PC-9 (cell line): ENCODE measurements around the gene FOXP1. TPM values are rescaled to one million over a fixed set of nuclear protein-coding genes. Genes with fewer than 3 reads are reported as not detected.

Experiments used
- BruUV-seq: library from RNA; stranded (reverse); fragments of 400-500 nt; replicated peaks from 2 replicates; lab custom pipeline; 2021; lab: Mats Ljungman, UMichigan
- CTCF ChIA-PET: fragments of 300-600 bp; sonication (Branson Sonifier 250); formaldehyde crosslinking; loops from one replicate; lab custom pipeline; 2022; ENCODE audit warnings: antibody characterized with exemption; lab: Charles Lee
- POLR2A ChIA-PET: fragments of 300-600 bp; sonication (Branson Sonifier 250); formaldehyde crosslinking; loops from one replicate; lab custom pipeline; 2022; ENCODE audit warnings: antibody characterized with exemption; ENCODE audit not compliant: unreplicated experiment; lab: Charles Lee
- DNase-seq, 2 experiments: peaks; one replicate each; pipeline versions ENCODE4 v3.0.0 to v3.0.0-alpha.2; 2015 to 2022; ENCODE audit warnings: mixed read lengths in 1 of 2
- H2AFZ ChIP-seq: fragments of 200-600 bp; sonication (generic); 2 replicates; pipeline ENCODE4 v1.8.1; 2017; ENCODE audit warnings: antibody characterized with exemption
- H3F3A ChIP-seq: fragments of 200-600 bp; sonication (generic); 2 replicates; pipeline ENCODE4 v1.8.1; 2017; ENCODE audit warnings: antibody characterized with exemption, mild to moderate bottlenecking, low read depth; ENCODE audit not compliant: insufficient read depth
- H3K27ac ChIP-seq: fragments of 200-600 bp; sonication (generic); 2 replicates; pipeline ENCODE4 v1.6.1; 2016; ENCODE audit warnings: mixed run types
- H3K27me3 ChIP-seq: fragments of 200-600 bp; sonication (generic); 2 replicates; pipeline ENCODE4 v1.6.1; 2016; ENCODE audit warnings: low read depth, mixed run types; ENCODE audit not compliant: insufficient read depth
- H3K36me3 ChIP-seq: fragments of 200-600 bp; sonication (generic); 2 replicates; pipeline ENCODE4 v1.6.1; 2016; ENCODE audit warnings: low read depth, mixed run types
- H3K4me1 ChIP-seq: fragments of 200-600 bp; sonication (generic); replicated peaks from 2 replicates; pipeline ENCODE4 v1.6.1; 2016; ENCODE audit warnings: mixed run types; ENCODE audit not compliant: insufficient read depth
- H3K4me2 ChIP-seq: fragments of 200-600 bp; sonication (generic); 2 replicates; pipeline ENCODE4 v1.6.1; 2017; ENCODE audit warnings: mixed run types
- H3K4me3 ChIP-seq: fragments of 200-600 bp; sonication (generic); 2 replicates; pipeline ENCODE4 v1.6.1; 2016; ENCODE audit warnings: mixed run types
- H3K79me2 ChIP-seq: fragments of 200-600 bp; sonication (generic); 2 replicates; pipeline ENCODE4 v1.6.1; 2017; ENCODE audit warnings: low read depth, mixed run types
- H3K9me2 ChIP-seq: fragments of 200-600 bp; sonication (generic); 2 replicates; pipeline ENCODE4 v1.8.1; 2017; ENCODE audit warnings: mild to moderate bottlenecking; ENCODE audit not compliant: insufficient read depth
- H3K9me3 ChIP-seq: fragments of 200-600 bp; sonication (generic); 2 replicates; pipeline ENCODE4 v1.8.1; 2016; ENCODE audit warnings: low read depth; ENCODE audit not compliant: insufficient read depth
- H4K20me1 ChIP-seq: fragments of 200-600 bp; sonication (generic); 2 replicates; pipeline ENCODE4 v1.8.1; 2017; ENCODE audit not compliant: insufficient read depth
- EZH2 ChIP-seq: fragments of 200-600 bp; sonication (generic); IDR thresholded peaks from 2 replicates; pipeline ENCODE4 v1.8.0; 2017; ENCODE audit warnings: antibody characterized with exemption, low read depth
- intact Hi-C: fragments of 100-400 bp; cut with micrococcal nuclease; formaldehyde crosslinking; loops from one replicate; pipeline ENCODE4 v1.10.0; 2022; ENCODE audit not compliant: unreplicated experiment
- total RNA-seq: library from RNA; stranded (reverse); gene quantifications from 2 replicates; pipeline ENCODE4 v1.2.3, GENCODE V29; 2021
- TF ChIP-seq, protein P1 (sequence below): fragments of 200-600 bp; sonication (generic); conservative IDR thresholded peaks from 2 replicates; pipeline ENCODE4 v1.6.1; 2017; ENCODE audit warnings: mixed run types, antibody characterized with exemption, mild to moderate bottlenecking, moderate library complexity

FOXP1 gene
- total RNA-seq, 1 experiment from 2014 or later = 33.3 TPM

DNA sequence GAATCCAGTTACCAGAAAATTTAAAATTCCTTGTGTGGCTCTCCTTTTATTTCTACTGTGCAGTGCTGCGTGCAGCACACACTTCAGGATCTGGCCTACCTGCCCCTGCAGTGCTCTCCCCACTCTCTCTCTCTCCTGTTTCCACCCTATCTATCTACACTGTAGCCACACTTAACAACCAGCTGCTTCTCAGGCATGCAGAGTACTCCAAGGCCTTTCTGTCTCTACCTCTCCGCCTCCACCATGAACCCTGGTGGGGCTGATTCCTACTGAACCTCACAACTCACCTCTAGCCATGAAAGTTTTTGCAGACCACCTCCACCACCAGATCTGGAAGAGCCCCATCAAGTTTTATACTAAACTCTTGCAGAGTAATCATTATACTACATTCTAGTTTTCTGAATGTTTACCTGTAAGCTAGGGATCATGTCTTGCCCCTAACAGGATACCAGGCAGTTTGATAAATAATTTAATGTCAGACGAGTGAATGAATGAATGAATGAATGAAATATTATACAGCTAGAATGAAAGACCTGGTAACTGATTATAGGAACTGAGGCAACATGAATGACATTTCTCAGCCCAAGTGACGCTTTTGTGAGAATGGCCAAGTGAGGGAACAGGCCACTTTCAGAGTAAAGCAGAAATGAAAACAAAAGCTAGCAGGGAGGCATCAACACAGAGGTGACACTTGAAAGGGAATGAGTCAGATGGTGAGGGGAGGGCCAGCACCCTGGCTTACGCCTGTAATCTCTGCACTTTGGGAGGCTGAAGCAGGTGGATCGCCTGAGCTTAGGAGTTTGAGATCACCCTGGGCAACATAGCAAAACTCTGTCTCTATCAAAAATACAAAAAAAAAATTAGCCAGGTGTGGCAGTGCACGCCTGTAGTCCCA, 363.5 kb downstream of the FOXP1 start:
- Histone ChIP-seq H3F3A (no peaks in the 10 kb centered on the region), H3K9me3 (no peaks in the 10 kb centered on the region), H4K20me1 (no peaks in the 10 kb centered on the region), H3K27me3 (no peaks in the 10 kb centered on the region), H3K4me3 (no peak overlapping the region), H3K4me2 (no peak overlapping the region), H2AFZ (no peak overlapping the region), H3K36me3 (no peaks in the 10 kb centered on the region), H3K27ac (no peak overlapping the region), H3K9me2 (no peaks in the 10 kb centered on the region), H3K79me2 (no peaks in the 10 kb centered on the region), H3K4me1 (no peaks in the 10 kb centered on the region)
- intact Hi-C loops = no loop called here
- ChIA-PET POLR2A (interaction anchor here (0.6 kb wide), 1 partner anchor 23 kb away, joined by 3 read pairs; no protein-coding TSS in a partner anchor), CTCF (interaction anchor here (0.5 kb wide), 1 partner anchor 79 kb away, joined by 6 read pairs; no protein-coding TSS in a partner anchor)
- DNase-seq = no peak
- BruUV-seq = no TSS peak
- TF ChIP-seq EZH2 = no peak
- TF ChIP-seq, protein P1, sequence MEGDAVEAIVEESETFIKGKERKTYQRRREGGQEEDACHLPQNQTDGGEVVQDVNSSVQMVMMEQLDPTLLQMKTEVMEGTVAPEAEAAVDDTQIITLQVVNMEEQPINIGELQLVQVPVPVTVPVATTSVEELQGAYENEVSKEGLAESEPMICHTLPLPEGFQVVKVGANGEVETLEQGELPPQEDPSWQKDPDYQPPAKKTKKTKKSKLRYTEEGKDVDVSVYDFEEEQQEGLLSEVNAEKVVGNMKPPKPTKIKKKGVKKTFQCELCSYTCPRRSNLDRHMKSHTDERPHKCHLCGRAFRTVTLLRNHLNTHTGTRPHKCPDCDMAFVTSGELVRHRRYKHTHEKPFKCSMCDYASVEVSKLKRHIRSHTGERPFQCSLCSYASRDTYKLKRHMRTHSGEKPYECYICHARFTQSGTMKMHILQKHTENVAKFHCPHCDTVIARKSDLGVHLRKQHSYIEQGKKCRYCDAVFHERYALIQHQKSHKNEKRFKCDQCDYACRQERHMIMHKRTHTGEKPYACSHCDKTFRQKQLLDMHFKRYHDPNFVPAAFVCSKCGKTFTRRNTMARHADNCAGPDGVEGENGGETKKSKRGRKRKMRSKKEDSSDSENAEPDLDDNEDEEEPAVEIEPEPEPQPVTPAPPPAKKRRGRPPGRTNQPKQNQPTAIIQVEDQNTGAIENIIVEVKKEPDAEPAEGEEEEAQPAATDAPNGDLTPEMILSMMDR = no peak

DNA sequence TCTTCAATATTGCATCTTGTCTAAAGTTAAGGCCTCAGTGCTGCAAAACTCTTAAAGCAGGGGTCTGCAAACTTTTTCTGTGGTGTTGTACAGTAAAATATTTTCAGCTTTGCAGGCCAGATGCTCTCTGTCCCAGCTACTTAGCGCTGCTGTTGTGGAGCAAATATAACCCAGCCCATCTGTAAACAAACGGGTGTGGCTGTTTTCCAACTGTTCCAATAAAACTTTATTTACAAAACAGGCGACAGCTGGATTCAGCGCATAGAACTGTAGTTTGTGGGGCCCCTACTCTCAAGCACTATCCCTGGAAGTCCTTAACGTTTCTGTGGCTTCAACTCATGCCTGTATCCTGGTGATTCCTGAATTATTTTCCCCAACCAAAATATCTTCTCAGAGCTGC, 365.0 kb downstream of the FOXP1 start:
- H3K4me1 ChIP-seq = no peaks in the 10 kb centered on the region
- CTCF ChIA-PET = no interaction called here
- H3K27ac ChIP-seq = no peak overlapping the region
- no peaks in the 10 kb centered on the region for H3K36me3 ChIP-seq
- no peaks in the 10 kb centered on the region for H3K9me2 ChIP-seq
- BruUV-seq = no TSS peak
- TF ChIP-seq, protein P1 = no peak
- no peak for TF ChIP-seq EZH2
- H2AFZ ChIP-seq = no peak overlapping the region
- H3K27me3 ChIP-seq = no peaks in the 10 kb centered on the region
- H3K4me3 ChIP-seq = no peak overlapping the region
- no peaks in the 10 kb centered on the region for H4K20me1 ChIP-seq
- POLR2A ChIA-PET = no interaction called here
- no peaks in the 10 kb centered on the region for H3F3A ChIP-seq
- no peak overlapping the region for H3K4me2 ChIP-seq
- DNase-seq = no peak
- no peaks in the 10 kb centered on the region for H3K79me2 ChIP-seq
- intact Hi-C loops = no loop called here
- no peaks in the 10 kb centered on the region for H3K9me3 ChIP-seq

DNA sequence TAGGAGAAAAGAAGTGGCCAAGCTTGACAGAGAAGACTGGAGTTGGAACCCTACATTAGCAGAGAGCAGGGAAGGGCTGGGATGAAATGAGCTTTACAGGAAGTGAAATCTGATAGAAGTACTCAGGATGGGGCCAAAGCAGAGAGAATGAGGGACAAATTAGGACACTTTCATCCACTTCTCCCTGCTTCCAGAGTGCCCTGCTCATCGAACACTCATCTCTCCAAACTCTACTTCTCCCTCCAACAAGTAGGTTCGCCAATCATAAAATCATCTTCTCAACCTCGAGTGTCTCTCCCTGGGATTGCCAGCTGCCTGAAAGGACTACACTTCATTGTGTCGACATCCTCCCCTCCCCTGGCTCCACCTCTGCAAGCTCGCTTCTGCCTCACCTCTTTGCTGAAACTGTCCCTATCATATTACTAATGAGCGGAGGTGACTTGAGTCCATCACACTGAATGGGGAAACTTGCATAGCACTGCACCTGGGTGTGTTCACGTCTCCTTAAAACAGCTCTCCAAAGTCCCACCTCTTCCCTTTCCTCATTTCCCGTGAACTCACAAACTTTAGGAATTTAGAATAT, 365.8 kb downstream of the FOXP1 start:
- H4K20me1 ChIP-seq = no peaks in the 10 kb centered on the region
- no TSS peak for BruUV-seq
- CTCF ChIA-PET = no interaction called here

More for the DNA sequence above, 365.8 kb downstream of the FOXP1 start:
- no peak for TF ChIP-seq EZH2
- TF ChIP-seq, protein P1 = no peak
- intact Hi-C loops = no loop called here
- POLR2A ChIA-PET = no interaction called here
- H3K9me3 ChIP-seq = no peaks in the 10 kb centered on the region
- no peaks in the 10 kb centered on the region for H3F3A ChIP-seq
- no peak for DNase-seq
- no peak overlapping the region for H2AFZ ChIP-seq
- H3K36me3 ChIP-seq = no peaks in the 10 kb centered on the region
- no peaks in the 10 kb centered on the region for H3K27me3 ChIP-seq
- no peaks in the 10 kb centered on the region for H3K9me2 ChIP-seq
- no peak overlapping the region for H3K27ac ChIP-seq
- no peaks in the 10 kb centered on the region for H3K4me1 ChIP-seq
- H3K4me2 ChIP-seq = no peak overlapping the region
- no peak overlapping the region for H3K4me3 ChIP-seq
- no peaks in the 10 kb centered on the region for H3K79me2 ChIP-seq
